Endothelial cell (in vitro differentiated cells): ENCODE data around the gene C1QTNF2. TPM values are rescaled to one million over a fixed set of nuclear protein-coding genes. Genes with fewer than 3 reads are reported as not detected.
A peak's percentile ranks its signal among the peaks of the same experiment; 100 is the strongest.

Source experiments
- DNase-seq: peaks from one replicate; pipeline ENCODE4 v3.0.0; 2021; ENCODE audit warnings: low spot score
- H3K27ac Mint-ChIP-seq: one replicate; pipeline ENCODE4 v1.8.0; 2021; ENCODE audit warnings: mixed read lengths, inconsistent platforms; ENCODE audit not compliant: unreplicated experiment
- H3K27me3 Mint-ChIP-seq: one replicate; pipeline ENCODE4 v1.8.0; 2021; ENCODE audit warnings: mild to moderate bottlenecking, moderate library complexity, mixed read lengths, inconsistent platforms; ENCODE audit not compliant: unreplicated experiment
- H3K36me3 Mint-ChIP-seq: one replicate; pipeline ENCODE4 v1.8.0; 2021; ENCODE audit warnings: mild to moderate bottlenecking, low read depth, mixed read lengths, inconsistent platforms; ENCODE audit not compliant: unreplicated experiment
- H3K4me1 Mint-ChIP-seq: one replicate; pipeline ENCODE4 v1.8.0; 2021; ENCODE audit warnings: mild to moderate bottlenecking, mixed read lengths, inconsistent platforms; ENCODE audit not compliant: unreplicated experiment
- H3K4me3 Mint-ChIP-seq: one replicate; pipeline ENCODE4 v1.8.0; 2021; ENCODE audit warnings: mild to moderate bottlenecking, mixed read lengths, inconsistent platforms; ENCODE audit not compliant: unreplicated experiment
- H3K9me3 Mint-ChIP-seq: one replicate; pipeline ENCODE4 v1.8.0; 2021; ENCODE audit warnings: mixed read lengths, inconsistent platforms; ENCODE audit not compliant: unreplicated experiment
- total RNA-seq: library from RNA; stranded (reverse); fragmentation: NEBNext Ultra II Directional; extraction: Animal tissue kit (Norgen Biotek cat#: 25700); gene quantifications from one replicate; pipeline ENCODE4 v1.2.1, GENCODE V29; 2021; ENCODE audit not compliant: unreplicated experiment
- TF ChIP-seq, protein P1 (sequence below): fragments of 200-600 bp; sonication (generic); IDR thresholded peaks from one replicate; pipeline ENCODE4 v1.5.0; 2021; ENCODE audit warnings: antibody characterized with exemption; ENCODE audit not compliant: unreplicated experiment

C1QTNF2 gene
- total RNA-seq, 1 donor from 2014 or later: not detected

GRCh38 chr5:160311491-160312133 is 58.8 kb downstream of the C1QTNF2 start:
- Mint-ChIP-seq H3K27me3 (peaks cover 9% of the 10 kb centered on the region), H3K9me3 (no peaks in the 10 kb centered on the region), H3K4me1 (peaks cover 55% of the 10 kb centered on the region), H3K4me3 (peak overlapping the region; percentile 99), H3K27ac (peak overlapping the region; percentile 77), H3K36me3 (peaks cover 30% of the 10 kb centered on the region)
- peak; percentile 28 for DNase-seq
- TF ChIP-seq, protein P1, sequence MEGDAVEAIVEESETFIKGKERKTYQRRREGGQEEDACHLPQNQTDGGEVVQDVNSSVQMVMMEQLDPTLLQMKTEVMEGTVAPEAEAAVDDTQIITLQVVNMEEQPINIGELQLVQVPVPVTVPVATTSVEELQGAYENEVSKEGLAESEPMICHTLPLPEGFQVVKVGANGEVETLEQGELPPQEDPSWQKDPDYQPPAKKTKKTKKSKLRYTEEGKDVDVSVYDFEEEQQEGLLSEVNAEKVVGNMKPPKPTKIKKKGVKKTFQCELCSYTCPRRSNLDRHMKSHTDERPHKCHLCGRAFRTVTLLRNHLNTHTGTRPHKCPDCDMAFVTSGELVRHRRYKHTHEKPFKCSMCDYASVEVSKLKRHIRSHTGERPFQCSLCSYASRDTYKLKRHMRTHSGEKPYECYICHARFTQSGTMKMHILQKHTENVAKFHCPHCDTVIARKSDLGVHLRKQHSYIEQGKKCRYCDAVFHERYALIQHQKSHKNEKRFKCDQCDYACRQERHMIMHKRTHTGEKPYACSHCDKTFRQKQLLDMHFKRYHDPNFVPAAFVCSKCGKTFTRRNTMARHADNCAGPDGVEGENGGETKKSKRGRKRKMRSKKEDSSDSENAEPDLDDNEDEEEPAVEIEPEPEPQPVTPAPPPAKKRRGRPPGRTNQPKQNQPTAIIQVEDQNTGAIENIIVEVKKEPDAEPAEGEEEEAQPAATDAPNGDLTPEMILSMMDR: no peak

DNA sequence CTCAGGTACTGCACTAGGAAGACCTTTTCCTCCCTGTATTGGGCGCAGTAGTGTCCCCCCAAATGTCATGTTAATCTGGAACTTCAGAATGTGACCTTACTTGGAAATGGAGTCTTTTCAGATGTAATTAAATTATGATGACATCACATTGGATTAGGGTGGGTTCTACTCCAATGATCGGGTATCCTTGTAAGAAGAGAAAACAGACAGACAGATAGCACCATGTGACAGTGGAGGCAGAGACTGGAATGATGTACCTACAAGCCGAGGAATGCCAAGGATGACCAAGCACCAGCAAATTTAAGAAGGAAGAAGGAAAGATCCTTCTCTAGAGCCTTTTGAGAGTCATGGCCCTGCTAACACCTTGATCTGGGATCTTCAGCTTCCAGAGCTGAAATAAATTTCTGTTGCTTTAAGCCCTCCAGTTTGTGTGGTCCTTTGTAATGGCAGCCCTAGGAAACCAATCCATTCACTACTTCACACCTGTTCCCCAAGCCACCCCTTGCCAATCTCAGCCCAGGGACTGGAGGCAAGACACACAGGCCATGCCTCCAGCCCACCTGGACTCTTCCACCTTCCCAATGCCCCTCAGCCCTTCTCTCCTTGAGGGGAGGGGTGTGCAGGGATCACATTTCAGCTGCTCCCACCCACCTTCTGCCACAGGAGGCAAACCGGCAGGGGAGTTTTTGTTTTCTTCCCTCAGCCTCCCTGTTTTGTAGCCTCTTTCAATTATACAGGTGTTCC is 59.7 kb downstream of the C1QTNF2 start:
- TF ChIP-seq, protein P1: no peak
- Mint-ChIP-seq H3K9me3 (no peaks in the 10 kb centered on the region), H3K27me3 (peaks cover 12% of the 10 kb centered on the region), H3K4me1 (peaks cover 48% of the 10 kb centered on the region), H3K36me3 (peaks cover 32% of the 10 kb centered on the region), H3K4me3 (peak overlapping the region; percentile 99), H3K27ac (peak overlapping the region; percentile 77)
- DNase-seq: no peak

DNA sequence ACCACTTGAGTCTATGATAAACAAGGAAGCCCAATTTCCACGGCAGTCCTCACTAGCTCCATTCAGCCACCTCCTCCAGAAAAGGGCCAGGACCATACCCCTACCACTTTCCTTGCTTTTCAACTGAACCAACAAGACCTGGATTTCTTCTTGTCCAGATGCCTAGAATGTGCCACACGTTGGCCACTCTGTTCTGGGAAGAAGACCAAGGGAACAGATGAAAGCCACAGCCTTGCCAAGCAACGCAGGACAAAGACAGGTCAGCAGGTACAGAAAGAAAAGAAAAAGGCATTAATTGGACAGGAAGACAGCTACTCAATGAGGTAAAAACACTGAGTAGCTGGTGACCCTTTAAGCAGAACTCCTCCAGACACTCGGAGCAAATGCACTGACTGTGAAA is 60.3 kb downstream of the C1QTNF2 start:
- DNase-seq: no peak
- TF ChIP-seq, protein P1: no peak
- H3K36me3 Mint-ChIP-seq: peaks cover 32% of the 10 kb centered on the region
- peak overlapping the region; percentile 36 for H3K27ac Mint-ChIP-seq
- peak overlapping the region; percentile 99 for H3K4me3 Mint-ChIP-seq
- H3K27me3 Mint-ChIP-seq: peaks cover 12% of the 10 kb centered on the region
- peaks cover 48% of the 10 kb centered on the region for H3K4me1 Mint-ChIP-seq
- H3K9me3 Mint-ChIP-seq: no peaks in the 10 kb centered on the region

- TF ChIP-seq, protein P1: no peak
- Mint-ChIP-seq H3K36me3 (peaks cover 34% of the 10 kb centered on the region), H3K4me1 (peaks cover 43% of the 10 kb centered on the region), H3K9me3 (no peaks in the 10 kb centered on the region), H3K27me3 (peaks cover 12% of the 10 kb centered on the region), H3K4me3 (no peak overlapping the region), H3K27ac (no peak overlapping the region)
- no peak for DNase-seq
Observed at GRCh38 chr5:160306696-160307095, 63.7 kb downstream of the C1QTNF2 start.

DNA sequence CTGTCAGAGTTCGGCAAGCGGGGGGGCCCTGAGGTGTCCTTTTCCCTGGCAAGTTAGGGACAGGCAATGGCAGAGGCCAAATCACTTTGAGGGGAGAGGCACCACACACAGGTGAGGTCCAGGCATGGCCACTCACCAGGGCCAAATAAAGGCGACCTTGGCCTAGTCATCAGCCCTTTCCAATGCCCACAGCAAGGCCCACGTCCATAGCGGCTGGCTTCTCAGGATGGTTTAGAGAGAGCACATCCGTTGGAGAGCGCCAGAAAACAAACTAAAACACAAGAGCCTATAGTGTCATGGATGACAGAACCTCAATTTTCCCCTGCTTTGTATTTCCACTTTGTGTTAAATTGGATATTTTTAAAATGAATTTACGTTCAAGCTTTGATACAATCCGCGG is 65.1 kb downstream of the C1QTNF2 start:
- peaks cover 13% of the 10 kb centered on the region for H3K27me3 Mint-ChIP-seq
- H3K9me3 Mint-ChIP-seq: no peaks in the 10 kb centered on the region
- DNase-seq: no peak
- H3K4me3 Mint-ChIP-seq: no peak overlapping the region
- H3K4me1 Mint-ChIP-seq: peaks cover 33% of the 10 kb centered on the region
- H3K36me3 Mint-ChIP-seq: peaks cover 38% of the 10 kb centered on the region
- TF ChIP-seq, protein P1: no peak
- no peak overlapping the region for H3K27ac Mint-ChIP-seq
